ENCODE data around the gene ZFC3H1.
"Not testable (repeated sequence)": the region's sequence is repeated elsewhere in the genome, so short reads cannot be mapped to it uniquely, and the experiment has no call there.

ZFC3H1 gene

GRCh38 chr12:71569885-71570284 lies 93.8 kb downstream of the ZFC3H1 start:
- not testable (repeated sequence) for DNase-seq

- no peak for DNase-seq
These were observed 96.1 kb downstream of the ZFC3H1 start for GRCh38 chr12:71567537-71567936.

DNA sequence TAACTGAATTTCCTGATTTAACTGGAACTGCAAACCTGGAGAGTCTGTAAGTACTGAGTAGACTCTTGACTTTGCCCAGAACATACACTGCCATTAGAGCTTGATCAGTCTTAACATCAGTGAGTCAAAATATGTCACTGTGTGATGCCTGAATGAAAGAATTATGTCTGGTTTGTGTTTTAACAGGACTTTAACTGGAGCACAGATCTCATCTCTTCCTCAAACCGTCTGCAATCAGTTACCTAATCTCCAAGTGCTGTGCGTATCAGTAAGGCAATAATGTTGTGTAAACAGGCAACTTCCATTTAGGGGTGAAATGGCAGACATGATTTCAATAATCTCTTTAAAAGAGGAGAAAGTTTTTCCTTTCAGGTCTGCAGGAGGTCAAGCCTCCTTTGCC lies 97.0 kb downstream of the ZFC3H1 start:
- no peak for DNase-seq

GRCh38 chr12:71565535-71565934 lies 98.1 kb downstream of the ZFC3H1 start:
- no peak for DNase-seq

- no peak for DNase-seq
These were observed 100.7 kb downstream of the ZFC3H1 start for GRCh38 chr12:71562676-71563595.

All from stimulated activated CD4-positive, alpha-beta T cell treated with anti-CD3 and anti-CD28 coated beads, Interleukin-15, amount 100 ng/mL, for 24 hours (primary cell).